HG03442 (cell line): ENCODE measurements around the gene ZCCHC8.
A peak's percentile ranks its signal among the peaks of the same experiment; 100 is the strongest.
"Not testable (repeated sequence)": the region's sequence is repeated elsewhere in the genome, so short reads cannot be mapped to it uniquely, and the experiment has no call there.

Source experiments
- ATAC-seq: cut with Tn5 transposase; IDR thresholded peaks from one replicate; pipeline ENCODE4 v1.9.1; 2021; ENCODE audit warnings: mild to moderate bottlenecking, moderate library complexity; ENCODE audit not compliant: unreplicated experiment

ZCCHC8 gene

DNA sequence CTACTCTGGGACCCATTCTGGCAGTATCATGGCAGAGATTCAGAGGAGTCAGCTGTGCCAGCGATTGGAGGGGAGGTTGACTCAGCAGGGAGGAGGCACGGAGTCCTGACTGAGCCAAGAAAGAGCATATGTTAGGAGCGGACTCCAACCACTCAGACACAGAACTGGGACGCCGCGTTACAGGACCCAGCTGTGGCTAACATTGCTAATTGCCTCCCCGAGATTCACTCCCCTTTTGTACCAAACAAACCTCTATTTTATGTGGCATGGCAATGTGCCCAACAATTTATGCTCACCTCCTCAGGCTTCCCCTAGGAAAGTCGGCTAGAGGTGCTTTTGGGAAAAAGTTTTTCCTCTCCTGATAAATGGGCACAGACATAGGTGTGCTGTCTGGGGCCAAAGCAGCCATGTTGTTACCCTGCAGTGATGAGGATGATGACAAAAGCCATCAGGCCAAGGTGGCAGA, 63.0 kb downstream of the ZCCHC8 start:
- no peak for ATAC-seq

DNA sequence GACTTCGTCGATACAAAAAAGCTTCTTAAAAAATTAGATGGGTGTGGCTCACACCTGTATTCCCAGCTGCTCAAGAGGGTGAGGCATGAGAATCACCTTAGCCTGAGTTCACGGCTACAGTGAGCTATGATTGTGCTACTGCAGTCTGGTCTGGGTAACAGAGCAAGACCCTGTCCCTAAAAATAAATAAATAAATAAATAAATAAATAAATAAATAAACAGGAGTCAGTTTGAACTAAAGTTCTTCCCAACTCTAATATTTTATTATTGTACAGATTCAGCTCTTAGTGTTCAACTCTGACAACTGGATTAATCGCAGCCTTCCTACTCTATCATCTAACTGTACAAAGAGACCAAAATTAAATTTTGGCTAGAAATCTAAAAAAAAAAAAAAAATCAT, 65.5 kb downstream of the ZCCHC8 start:
- ATAC-seq = no peak

DNA sequence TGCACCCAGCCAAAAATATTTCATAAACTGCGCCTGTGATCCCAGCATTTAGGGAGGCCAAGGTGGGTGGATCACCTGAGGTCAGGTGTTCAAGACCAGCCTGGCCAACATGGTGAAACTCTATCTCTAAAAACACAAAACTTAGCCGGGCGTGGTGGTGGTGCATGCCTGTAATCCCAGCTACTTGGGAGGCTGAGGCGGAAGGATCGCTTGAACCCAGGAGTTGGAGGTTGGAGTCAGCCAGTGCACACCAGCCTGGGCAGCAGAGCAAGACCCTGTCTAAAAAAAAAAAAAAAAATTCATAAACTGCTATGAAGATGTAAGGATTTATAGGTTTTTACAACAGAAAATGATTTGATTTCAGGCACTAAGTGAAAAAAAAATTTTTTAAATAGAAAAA, 71.7 kb downstream of the ZCCHC8 start:
- ATAC-seq = not testable (repeated sequence)

DNA sequence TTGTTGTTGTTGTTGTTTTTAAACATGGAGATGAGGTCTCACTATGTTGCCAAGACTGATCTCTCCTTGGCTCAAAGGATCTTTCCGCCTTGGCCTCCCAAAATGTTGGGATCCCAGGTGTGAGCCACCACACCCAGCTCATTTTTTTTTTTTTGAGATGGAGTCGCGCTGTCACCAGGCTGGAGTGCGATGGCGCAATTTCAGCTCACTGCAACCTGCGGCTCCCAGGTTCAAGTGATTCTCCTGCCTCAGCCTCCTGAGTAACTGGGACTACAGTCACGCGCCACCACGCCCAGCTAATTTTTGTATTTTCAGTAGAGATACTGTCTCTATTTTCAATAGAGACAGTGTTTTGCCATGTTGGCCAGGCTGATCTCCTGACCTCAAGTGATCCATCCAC, 73.3 kb downstream of the ZCCHC8 start:
- ATAC-seq = no peak

DNA sequence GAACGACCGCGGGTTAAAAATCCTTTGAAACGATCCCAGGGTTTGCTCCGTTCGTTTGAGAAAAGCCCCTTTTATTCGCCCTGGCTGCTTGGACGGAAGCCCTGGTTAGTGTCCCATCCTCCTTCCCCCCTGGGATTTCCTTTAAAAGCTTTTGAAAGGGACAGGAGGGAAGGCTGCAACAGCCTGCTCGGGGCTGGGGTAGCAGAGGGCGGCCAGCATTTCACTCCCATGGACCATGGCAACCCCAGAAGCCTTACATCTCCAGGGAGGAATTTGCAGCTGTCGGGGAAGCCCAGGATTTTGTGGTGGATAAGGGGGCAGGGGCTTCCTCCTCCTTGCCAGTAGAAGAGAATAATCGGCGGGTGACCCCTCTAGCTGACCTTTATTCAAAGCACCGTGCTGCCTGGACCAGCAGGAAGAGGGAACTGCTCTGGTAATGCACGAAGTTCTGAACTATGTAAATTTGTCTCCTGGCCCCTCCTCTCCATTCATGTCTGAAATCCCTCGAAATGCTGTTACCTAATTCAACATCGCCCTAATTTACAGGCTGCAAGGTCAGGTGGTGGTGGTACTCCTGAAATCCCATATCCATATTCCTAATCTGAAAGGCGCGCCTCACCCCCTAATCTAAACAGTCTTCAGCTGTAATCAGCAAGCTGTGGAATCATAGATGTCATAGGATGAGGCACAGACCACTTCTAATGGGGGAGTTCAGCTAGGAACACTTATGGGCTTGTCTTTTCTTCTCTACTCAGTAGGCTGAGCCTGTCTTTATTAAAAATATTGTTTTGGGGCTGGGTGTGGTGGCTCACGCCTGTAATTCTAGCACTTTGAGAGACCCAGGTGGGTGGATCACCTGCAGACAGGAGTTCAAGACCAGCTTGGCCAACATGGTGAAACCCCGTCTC, 77.2 kb downstream of the ZCCHC8 start:
- no peak for ATAC-seq

DNA sequence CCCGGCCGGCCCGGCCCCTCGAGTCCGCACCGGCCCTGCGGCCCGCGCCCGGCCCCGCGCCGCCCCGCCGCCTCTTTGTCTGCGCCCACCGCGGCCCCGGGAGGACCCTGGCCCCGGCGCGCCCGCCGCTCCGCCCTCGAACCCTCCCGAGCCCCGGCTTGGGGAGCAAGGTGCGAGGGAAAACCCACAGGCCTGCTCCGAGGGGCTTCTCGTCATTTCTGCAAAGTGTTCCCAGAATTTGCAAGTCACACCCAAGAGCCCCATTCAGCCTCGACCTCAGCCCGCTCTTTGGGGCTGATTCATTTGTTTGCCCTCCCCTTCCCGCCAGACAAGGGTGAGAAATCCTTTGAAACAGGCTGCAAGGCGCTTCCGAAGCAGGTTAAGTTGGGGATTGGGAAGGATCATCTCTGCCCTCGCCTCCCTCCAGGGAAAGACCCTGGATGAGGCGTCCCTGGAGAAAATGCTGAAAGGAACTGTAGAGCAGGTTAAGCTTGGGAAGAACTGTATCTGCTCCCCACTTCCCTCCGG, 77.9 kb downstream of the ZCCHC8 start:
- ATAC-seq = no peak

DNA sequence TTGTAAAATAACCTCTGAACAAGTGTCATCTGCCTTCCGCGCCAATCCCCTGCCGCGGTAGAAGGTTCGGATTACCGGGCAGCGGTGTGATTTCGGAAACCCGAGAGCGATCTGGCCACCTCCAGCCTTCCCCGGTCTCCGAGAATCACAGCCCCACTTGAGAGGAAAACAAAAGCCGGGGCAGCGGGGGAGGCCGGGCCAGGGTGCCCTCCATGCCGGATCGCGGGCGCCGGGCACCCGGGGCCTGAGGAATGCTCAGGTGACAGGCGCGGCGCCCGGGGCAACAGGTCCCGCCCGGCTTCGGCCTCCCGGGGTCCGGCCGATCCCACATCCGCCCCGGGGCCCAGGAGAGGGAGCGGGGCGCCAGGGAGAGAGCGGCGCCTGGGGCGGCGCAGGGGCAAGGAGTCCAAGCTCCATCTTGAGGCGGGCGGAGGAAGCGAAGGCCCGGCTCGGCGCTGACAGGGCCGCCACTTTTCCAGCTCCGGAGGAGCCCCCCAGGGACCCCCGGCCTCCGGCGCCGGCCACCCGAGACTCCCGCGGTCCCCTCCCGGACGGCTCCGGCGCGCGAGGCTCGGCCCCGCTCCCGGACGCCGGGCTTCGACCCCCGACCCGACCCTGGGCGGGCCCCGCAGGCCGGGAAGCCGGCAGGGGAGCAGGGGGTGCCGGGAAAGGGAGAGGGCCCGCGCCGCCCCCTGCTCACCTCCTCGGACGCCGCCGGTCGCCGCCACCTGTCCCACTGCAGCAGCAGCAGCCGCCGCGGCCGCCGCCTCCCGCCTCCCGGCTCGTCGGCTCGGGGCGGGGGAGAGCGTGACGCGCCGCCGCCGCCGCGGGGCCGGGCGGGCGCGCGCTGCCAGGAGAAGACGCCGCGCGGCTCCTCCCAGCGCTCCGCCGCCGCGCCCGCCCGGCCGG, 78.7 kb downstream of the ZCCHC8 start, which contains the start of gene CLIP1:
TSS of gene CLIP1 (minus strand) at position 849 of the 909 bp plus-strand sequence. CDS start 42,217 bp downstream, outside the sequence.
- ATAC-seq = peak; percentile 51
